GM21360 (cell line): ENCODE data around the gene SYNPO2.

Experiments
- ATAC-seq: cut with Tn5 transposase; IDR thresholded peaks from one replicate; pipeline ENCODE4 v1.9.1; 2021; ENCODE audit warnings: mild to moderate bottlenecking, moderate library complexity; ENCODE audit not compliant: unreplicated experiment

SYNPO2 gene

DNA sequence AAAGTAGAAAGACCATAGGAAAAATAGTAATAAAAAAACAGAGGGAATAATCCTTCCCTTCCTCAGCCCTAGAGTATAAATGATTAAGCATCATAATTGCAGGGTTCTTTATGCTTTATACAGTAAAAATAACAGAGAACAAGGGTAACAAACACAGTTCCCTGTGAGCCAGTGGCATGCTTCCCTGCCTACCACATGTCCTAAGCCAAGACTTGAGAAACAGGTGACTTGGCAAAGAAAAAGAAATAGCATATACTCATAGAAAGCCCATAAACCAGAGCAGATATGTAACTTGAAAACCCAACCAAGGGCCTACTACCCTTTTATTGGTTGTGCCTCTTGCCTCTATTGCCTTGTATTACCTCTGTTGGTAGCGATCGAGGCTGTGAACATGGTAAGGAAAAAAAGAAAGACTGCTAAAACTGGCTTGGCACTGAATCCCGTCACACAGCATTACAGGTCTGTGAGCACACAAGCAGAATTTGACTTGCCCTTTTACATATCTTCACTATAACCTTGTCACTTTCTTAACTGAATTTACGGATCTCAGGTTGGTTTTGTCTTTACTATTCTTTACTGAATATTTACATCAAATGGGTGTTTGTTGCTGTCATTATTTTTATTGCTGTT, 216.1 kb downstream of the SYNPO2 start:
- no peak for ATAC-seq

DNA sequence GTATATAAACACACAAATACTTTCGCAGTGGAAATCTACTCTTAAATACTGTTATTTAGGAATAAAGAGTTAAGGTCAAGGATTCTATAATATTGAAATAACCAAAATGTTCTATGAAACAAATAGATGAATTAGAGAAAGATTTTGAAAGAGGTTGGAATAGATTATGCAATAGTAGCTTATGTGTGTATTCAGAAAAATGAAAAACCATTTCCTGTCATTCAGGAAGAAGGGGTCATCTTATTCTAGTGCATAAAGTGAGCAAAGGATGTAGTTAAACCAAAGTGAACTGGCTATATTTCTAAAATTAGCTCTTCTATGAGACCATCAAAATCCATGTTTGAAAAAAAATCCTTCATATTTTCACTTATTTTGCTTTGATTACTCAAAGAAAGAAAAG, 217.0 kb downstream of the SYNPO2 start:
- ATAC-seq: no peak

DNA sequence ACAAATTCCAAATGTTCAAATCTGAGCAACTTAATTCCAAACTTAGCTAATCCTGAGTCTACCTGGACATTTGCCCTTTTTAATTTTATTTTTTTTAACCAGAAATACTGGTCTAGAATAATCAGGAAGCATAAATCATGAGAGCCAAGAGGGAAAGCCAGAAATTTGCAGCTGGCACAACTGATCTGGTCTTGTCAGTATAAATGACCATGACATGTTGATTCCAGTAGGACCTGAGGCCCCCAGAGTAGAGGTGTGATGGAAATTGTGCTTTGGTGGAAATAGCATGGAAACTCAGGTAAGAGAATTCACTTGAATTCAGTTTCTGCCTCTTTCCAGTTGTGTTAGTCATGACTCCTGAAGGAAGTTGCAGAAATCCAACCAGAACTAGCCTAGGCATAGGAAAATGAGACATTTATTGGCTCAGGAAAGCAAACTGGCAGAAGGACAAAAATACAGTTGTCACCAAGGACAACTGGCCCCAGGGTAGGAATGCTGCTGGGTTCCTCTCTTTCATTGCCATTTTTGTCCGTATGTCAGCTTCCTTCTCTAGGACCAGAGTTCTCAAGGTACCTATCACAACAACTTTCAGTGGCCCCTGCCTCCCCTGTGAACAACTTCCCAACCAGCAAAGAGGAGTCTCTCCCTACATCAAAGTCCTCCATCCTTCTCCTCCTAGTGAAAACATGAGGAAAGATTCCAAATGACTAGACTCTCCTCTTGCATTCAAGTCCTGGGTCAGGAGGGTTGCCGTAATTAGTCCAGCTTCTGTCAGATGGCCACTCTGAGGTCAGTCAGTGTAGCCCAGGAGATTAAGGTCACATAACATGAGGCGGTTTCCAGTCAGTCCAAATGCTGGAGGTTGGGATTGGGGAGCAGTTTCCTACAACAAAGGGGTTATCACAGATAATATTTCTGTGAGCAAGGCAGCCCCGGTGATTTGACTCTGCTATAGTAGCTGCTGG, 217.7 kb downstream of the SYNPO2 start:
- ATAC-seq: no peak

GRCh38 chr4:119110121-119110520, 221.5 kb downstream of the SYNPO2 start:
- no peak for ATAC-seq
